Measurements from ENCODE around the gene CAMTA1.

GRCh38 chr1:7744882-7745281 is 959.6 kb downstream of the CAMTA1 start:
- TF ChIP-seq CTCF (IDR thresholded peaks at IDR 0.05) (no peak), POLR2A (IDR thresholded peaks at IDR 0.05) (no peak)

Measured in stomach (tissue), 4 donors.